ENCODE measurements around the gene TEX10. TPM values are rescaled to one million over a fixed set of nuclear protein-coding genes. Genes with fewer than 3 reads are reported as not detected.

Gene TEX10
- total and polyA plus RNA-seq, 2 of the 4 experiments (the other 2 are of a cell fraction), result 16.2 to 43.9 TPM

DNA sequence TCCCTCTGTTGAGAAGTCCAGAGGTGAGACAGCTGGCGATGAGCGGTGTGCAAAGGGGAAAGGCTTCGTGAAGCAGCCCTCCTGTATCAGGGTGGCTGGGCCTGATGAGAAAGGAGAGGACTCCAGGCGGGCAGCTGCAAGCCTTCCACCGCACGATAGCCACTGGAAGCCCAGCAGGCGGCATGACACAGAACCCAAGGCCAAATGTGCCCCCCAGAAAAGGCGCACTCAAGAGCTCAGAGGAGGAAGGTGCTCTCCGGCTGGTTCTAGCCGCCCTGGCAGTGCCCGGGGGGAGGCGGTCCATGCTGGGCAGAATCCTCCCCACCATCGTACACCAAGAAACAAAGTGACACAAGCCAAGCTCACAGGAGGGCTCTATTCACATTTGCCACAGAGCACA lies 60.3 kb downstream of the TEX10 start:
- no peak overlapping the region for H2AK5ac ChIP-seq (ENCODE audit: low read depth, low read length)
- no peak overlapping the region for H2AK9ac ChIP-seq (replicated peaks; ENCODE audit: low read depth, low read length, poor library complexity)
- in situ Hi-C loops (cut with MboI; ENCODE audit: low sequenced_read_pairs) (no loop called here), dilution Hi-C loops (cut with HindIII; ENCODE audit: low sequenced_read_pairs, unreplicated experiment) (no loop called here), intact Hi-C loops (cut with micrococcal nuclease) (loop anchor here (10.0 kb wide), 1 partner anchor 168 kb away; no protein-coding TSS in a partner anchor)
- H3K18ac ChIP-seq (ENCODE audit: low read depth, low read length), result no peak overlapping the region
- DNase-seq (no peak), ATAC-seq (ENCODE audit: low read depth) (no peak)
- no peak overlapping the region for H3K27ac ChIP-seq (ENCODE audit: insufficient read depth, low read length)
- H2BK20ac ChIP-seq (ENCODE audit: low read depth, low read length), result no peak overlapping the region
- H3K27me3 ChIP-seq (ENCODE audit: control insufficient read depth, insufficient read depth, low read length), result no peaks in the 10 kb centered on the region
- H3K36me3 ChIP-seq (ENCODE audit: control insufficient read depth, insufficient read depth, low read length), result peaks cover 40% of the 10 kb centered on the region
- ChIA-PET CTCF (no interaction called here), POLR2A (ENCODE audit: unreplicated experiment) (no interaction called here)
- no peak overlapping the region for H3K4me2 ChIP-seq (ENCODE audit: low read depth, low read length)
- H3K9me3 ChIP-seq (ENCODE audit: control insufficient read depth, insufficient read depth, low read length), result no peaks in the 10 kb centered on the region
- H4K20me1 ChIP-seq (ENCODE audit: insufficient read depth, low read length), result peaks cover 5% of the 10 kb centered on the region
- no peak overlapping the region for H3K23ac ChIP-seq (ENCODE audit: low read depth, low read length)
- H4K8ac ChIP-seq (ENCODE audit: low read depth in 2 of 2, low read length in 2 of 2), result no peak overlapping the region
- BruUV-seq (replicated peaks), result no TSS peak
- H3K14ac ChIP-seq (replicated peaks; ENCODE audit: low read depth, low read length), result no peak overlapping the region
- H4K91ac ChIP-seq (ENCODE audit: insufficient read depth, low read depth, low read length), result no peak overlapping the region
- no peak overlapping the region for H4K5ac ChIP-seq (ENCODE audit: low read depth, low read length)
- no peak overlapping the region for H2BK120ac ChIP-seq (ENCODE audit: low read depth, low read length)
- no peak overlapping the region for H3K4me3 ChIP-seq (ENCODE audit: insufficient read depth, low read depth, low read length)
- TF ChIP-seq SMC3 (IDR thresholded peaks at IDR 0.05; ENCODE audit: low read depth, low read length), result no peak
- TF ChIP-seq, protein P1, sequence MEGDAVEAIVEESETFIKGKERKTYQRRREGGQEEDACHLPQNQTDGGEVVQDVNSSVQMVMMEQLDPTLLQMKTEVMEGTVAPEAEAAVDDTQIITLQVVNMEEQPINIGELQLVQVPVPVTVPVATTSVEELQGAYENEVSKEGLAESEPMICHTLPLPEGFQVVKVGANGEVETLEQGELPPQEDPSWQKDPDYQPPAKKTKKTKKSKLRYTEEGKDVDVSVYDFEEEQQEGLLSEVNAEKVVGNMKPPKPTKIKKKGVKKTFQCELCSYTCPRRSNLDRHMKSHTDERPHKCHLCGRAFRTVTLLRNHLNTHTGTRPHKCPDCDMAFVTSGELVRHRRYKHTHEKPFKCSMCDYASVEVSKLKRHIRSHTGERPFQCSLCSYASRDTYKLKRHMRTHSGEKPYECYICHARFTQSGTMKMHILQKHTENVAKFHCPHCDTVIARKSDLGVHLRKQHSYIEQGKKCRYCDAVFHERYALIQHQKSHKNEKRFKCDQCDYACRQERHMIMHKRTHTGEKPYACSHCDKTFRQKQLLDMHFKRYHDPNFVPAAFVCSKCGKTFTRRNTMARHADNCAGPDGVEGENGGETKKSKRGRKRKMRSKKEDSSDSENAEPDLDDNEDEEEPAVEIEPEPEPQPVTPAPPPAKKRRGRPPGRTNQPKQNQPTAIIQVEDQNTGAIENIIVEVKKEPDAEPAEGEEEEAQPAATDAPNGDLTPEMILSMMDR (conservative IDR thresholded peaks at IDR 0.05; ENCODE audit: low read depth, low read length), result no peak
- no peak for TF ChIP-seq RFX5 (IDR thresholded peaks at IDR 0.05; ENCODE audit: low read depth, low read length)
- TF ChIP-seq MAZ (IDR thresholded peaks at IDR 0.05; ENCODE audit: borderline replicate concordance, low read depth, low read length), result no peak
- no peak for TF ChIP-seq MAFK (IDR thresholded peaks at IDR 0.05; ENCODE audit: low read depth, low read length)
- no peak for TF ChIP-seq BHLHE40 (IDR thresholded peaks at IDR 0.05; ENCODE audit: low read depth, low read length)
- TF ChIP-seq RCOR1 (IDR thresholded peaks at IDR 0.05; ENCODE audit: insufficient replicate concordance, low read length), result no peak
- TF ChIP-seq, protein P2, sequence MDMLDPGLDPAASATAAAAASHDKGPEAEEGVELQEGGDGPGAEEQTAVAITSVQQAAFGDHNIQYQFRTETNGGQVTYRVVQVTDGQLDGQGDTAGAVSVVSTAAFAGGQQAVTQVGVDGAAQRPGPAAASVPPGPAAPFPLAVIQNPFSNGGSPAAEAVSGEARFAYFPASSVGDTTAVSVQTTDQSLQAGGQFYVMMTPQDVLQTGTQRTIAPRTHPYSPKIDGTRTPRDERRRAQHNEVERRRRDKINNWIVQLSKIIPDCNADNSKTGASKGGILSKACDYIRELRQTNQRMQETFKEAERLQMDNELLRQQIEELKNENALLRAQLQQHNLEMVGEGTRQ (IDR thresholded peaks at IDR 0.05; ENCODE audit: low read depth, low read length), result no peak
- no peak for TF ChIP-seq CEBPB (IDR thresholded peaks at IDR 0.05; ENCODE audit: low read depth, low read length)
- TF ChIP-seq MXI1 (IDR thresholded peaks at IDR 0.05; ENCODE audit: borderline replicate concordance, low read depth, low read length), result no peak
- no peak for TF ChIP-seq POLR2A (IDR thresholded peaks at IDR 0.05; ENCODE audit: low read depth, low read length)
- TF ChIP-seq, protein P3, sequence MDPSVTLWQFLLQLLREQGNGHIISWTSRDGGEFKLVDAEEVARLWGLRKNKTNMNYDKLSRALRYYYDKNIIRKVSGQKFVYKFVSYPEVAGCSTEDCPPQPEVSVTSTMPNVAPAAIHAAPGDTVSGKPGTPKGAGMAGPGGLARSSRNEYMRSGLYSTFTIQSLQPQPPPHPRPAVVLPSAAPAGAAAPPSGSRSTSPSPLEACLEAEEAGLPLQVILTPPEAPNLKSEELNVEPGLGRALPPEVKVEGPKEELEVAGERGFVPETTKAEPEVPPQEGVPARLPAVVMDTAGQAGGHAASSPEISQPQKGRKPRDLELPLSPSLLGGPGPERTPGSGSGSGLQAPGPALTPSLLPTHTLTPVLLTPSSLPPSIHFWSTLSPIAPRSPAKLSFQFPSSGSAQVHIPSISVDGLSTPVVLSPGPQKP (IDR thresholded peaks at IDR 0.05; ENCODE audit: borderline replicate concordance, low read depth, low read length), result no peak
- no peak for TF ChIP-seq RAD21 (IDR thresholded peaks at IDR 0.05; ENCODE audit: low read length)
- TF ChIP-seq NFE2L2 (IDR thresholded peaks at IDR 0.05; ENCODE audit: low read depth, low read length), result no peak
- no peak for TF ChIP-seq CHD1 (IDR thresholded peaks at IDR 0.05; ENCODE audit: low read depth, low read length)
- TF ChIP-seq FOS (IDR thresholded peaks at IDR 0.05; ENCODE audit: low read depth, low read length), result no peak
- H3K9me1 ChIP-seq (ENCODE audit: insufficient read depth, low read length), result peaks cover 13% of the 10 kb centered on the region; the same call in 1 of the 2 replicates
- no peak overlapping the region for H2BK15ac ChIP-seq (ENCODE audit: low read depth, low read length)
- no peak overlapping the region for H3K56ac ChIP-seq (ENCODE audit: extremely low read depth, insufficient read depth, low read length)
- no peak overlapping the region for H3K9ac ChIP-seq (ENCODE audit: low read depth, low read length)
- no peak overlapping the region for H3K4ac ChIP-seq (ENCODE audit: low read depth, low read length)
- H2AFZ ChIP-seq (replicated peaks; ENCODE audit: low read length, poor library complexity), result no peak overlapping the region
- H3K79me1 ChIP-seq (ENCODE audit: low read depth in 1 of 2, low read length in 2 of 2), result peaks cover 14 to 29% of the 10 kb centered on the region in 2 experiments
- H2BK5ac ChIP-seq (ENCODE audit: low read depth, low read length, poor library complexity, severe bottlenecking), result no peak overlapping the region
- 98% methylated on average over 5 of the region's 13 CpGs; no CpG with 5 or more reads in 1 of the 2 experiments for WGBS, 2 experiments (ENCODE audit: extremely low coverage in 2 of 2, insufficient read length in 1 of 2)
- H3K4me1 ChIP-seq (ENCODE audit: control insufficient read depth, insufficient read depth, low read length), result no peaks in the 10 kb centered on the region

Measured in IMR-90 (cell line).